HepG2 (cell line): ENCODE results near the gene ARPC3. TPM values are rescaled to one million over a fixed set of nuclear protein-coding genes. Genes with fewer than 3 reads are reported as not detected.

Experiments
- ARHGAP35 ChIP-seq: sonication (generic); formaldehyde crosslinking; IDR thresholded peaks from 2 replicates; pipeline ENCODE4 v1.9.0; 2022; ENCODE audit warnings: mild to moderate bottlenecking, inconsistent platforms, moderate library complexity, missing genetic modification reagents, borderline replicate concordance
- FOSL2 ChIP-seq: sonication (generic); formaldehyde crosslinking; IDR thresholded peaks from 2 replicates; pipeline ENCODE4 v1.4.0; 2020; ENCODE audit warnings: missing genetic modification reagents
- HIVEP1 ChIP-seq: sonication (generic); formaldehyde crosslinking; IDR thresholded peaks from 2 replicates; pipeline ENCODE4 v1.4.0; 2020; ENCODE audit warnings: mild to moderate bottlenecking, missing genetic modification reagents
- HOXA5 ChIP-seq: sonication (generic); formaldehyde crosslinking; IDR thresholded peaks from 2 replicates; pipeline ENCODE4 v1.4.0; 2020; ENCODE audit warnings: missing genetic modification reagents
- ISL2 ChIP-seq: sonication (generic); formaldehyde crosslinking; IDR thresholded peaks from 2 replicates; pipeline ENCODE4 v1.5.0; 2020; ENCODE audit warnings: missing genetic modification reagents
- KAT2B ChIP-seq: fragments of 150-350 bp; IDR thresholded peaks from 2 replicates; pipeline ENCODE4 v1.6.1; 2014; ENCODE audit warnings: low read depth, low read length, borderline replicate concordance
- KAT8 ChIP-seq: IDR thresholded peaks from 2 replicates; pipeline ENCODE4 v1.6.1; 2016; ENCODE audit warnings: missing genetic modification reagents, missing compliant biosample characterization
- MLX ChIP-seq: IDR thresholded peaks from 2 replicates; pipeline ENCODE4 v1.6.1; 2016
- NCOR1 ChIP-seq: fragments of 200-600 bp; sonication (generic); IDR thresholded peaks from 2 replicates; pipeline ENCODE4 v1.7.0; 2017; ENCODE audit warnings: antibody characterized with exemption, low read length, borderline replicate concordance
- PHF8 ChIP-seq: sonication (generic); formaldehyde crosslinking; IDR thresholded peaks from 2 replicates; pipeline ENCODE4 v1.5.0; 2020; ENCODE audit warnings: missing genetic modification reagents
- PRMT3 ChIP-seq: sonication (generic); formaldehyde crosslinking; IDR thresholded peaks from 2 replicates; pipeline ENCODE4 v1.8.1; 2022; ENCODE audit warnings: low read depth, mild to moderate bottlenecking, moderate library complexity, missing genetic modification reagents, borderline replicate concordance
- SALL1 ChIP-seq: sonication (generic); formaldehyde crosslinking; IDR thresholded peaks from 2 replicates; pipeline ENCODE4 v1.8.0; 2022; ENCODE audit warnings: mild to moderate bottlenecking, missing genetic modification reagents
- ZBTB37 ChIP-seq: sonication (generic); formaldehyde crosslinking; IDR thresholded peaks from 2 replicates; pipeline ENCODE4 v1.4.0; 2020; ENCODE audit warnings: mild to moderate bottlenecking, missing genetic modification reagents
- ZBTB42 ChIP-seq: sonication (generic); formaldehyde crosslinking; IDR thresholded peaks from 2 replicates; pipeline ENCODE4 v1.5.0; 2020; ENCODE audit warnings: mild to moderate bottlenecking, missing genetic modification reagents
- ZEB1 ChIP-seq: IDR thresholded peaks from 2 replicates; pipeline ENCODE4 v1.6.1; 2012; ENCODE audit warnings: mild to moderate bottlenecking, low read depth, inconsistent platforms; ENCODE audit not compliant: insufficient replicate concordance
- ZNF160 ChIP-seq: sonication (generic); formaldehyde crosslinking; IDR thresholded peaks from 2 replicates; pipeline ENCODE4 v1.8.0; 2022; ENCODE audit warnings: mild to moderate bottlenecking, inconsistent platforms, missing genetic modification reagents
- ZNF33A ChIP-seq: sonication (generic); formaldehyde crosslinking; IDR thresholded peaks from 2 replicates; pipeline ENCODE4 v1.5.1; 2020; ENCODE audit warnings: missing genetic modification reagents, mild to moderate bottlenecking, moderate library complexity, borderline replicate concordance
- ZNF513 ChIP-seq: sonication (generic); formaldehyde crosslinking; conservative IDR thresholded peaks from 2 replicates; pipeline ENCODE4 v1.5.0; 2020; ENCODE audit warnings: missing genetic modification reagents
- ZNF629 ChIP-seq: sonication (generic); formaldehyde crosslinking; conservative IDR thresholded peaks from 2 replicates; pipeline ENCODE4 v1.5.0; 2020; ENCODE audit warnings: missing genetic modification reagents
- ZNF710 ChIP-seq: sonication (generic); formaldehyde crosslinking; IDR thresholded peaks from 2 replicates; pipeline ENCODE4 v1.5.0; 2020; ENCODE audit warnings: mild to moderate bottlenecking, missing genetic modification reagents, borderline replicate concordance
- ZNF740 ChIP-seq: sonication (generic); formaldehyde crosslinking; IDR thresholded peaks from 2 replicates; pipeline ENCODE4 v1.4.0; 2020; ENCODE audit warnings: missing genetic modification reagents
- ZNF878 ChIP-seq: sonication (generic); formaldehyde crosslinking; IDR thresholded peaks from 2 replicates; pipeline ENCODE4 v1.8.1; 2023; ENCODE audit warnings: mild to moderate bottlenecking, missing genetic modification reagents, moderate library complexity
- ZSCAN12 ChIP-seq: sonication (generic); formaldehyde crosslinking; IDR thresholded peaks from 2 replicates; pipeline ENCODE4 v1.9.0; 2021; ENCODE audit warnings: mild to moderate bottlenecking, missing genetic modification reagents
- ZSCAN21 ChIP-seq: sonication (generic); formaldehyde crosslinking; IDR thresholded peaks from 2 replicates; pipeline ENCODE4 v1.8.0; 2022; ENCODE audit warnings: mild to moderate bottlenecking, missing genetic modification reagents, moderate library complexity, borderline replicate concordance
- polyA plus RNA-seq, 8 experiments: library from polyadenylated mRNA; depleted of rRNA in 3 of 8; stranded (reverse) in 7 of 8; unstranded in 1 of 8; fragments of >200 nt; fragmentation: Illumina TruSeq in 4 of 8; extraction: Trizol in 4 of 8; gene quantifications; 2 replicates each; pipeline versions ENCODE4 v1.2.1 to v1.2.3, GENCODE V29; 2011 to 2016; ENCODE audit warnings: low read depth in 4 of 8, missing spikeins in 1 of 8, mixed read lengths in 1 of 8; ENCODE audit not compliant: insufficient read depth in 1 of 8
- total RNA-seq, 5 experiments: library from RNA; depleted of rRNA; stranded (reverse); fragments of >200 nt; fragmentation: Illumina TruSeq; extraction: Trizol; gene quantifications; 2 replicates each; pipeline ENCODE4 v1.2.3, GENCODE V29; 2016; ENCODE audit warnings: low read depth in 1 of 5

The ARPC3 gene
- total and polyA plus RNA-seq, 2 of the 13 experiments (the other 11 are each of a cell fraction or from before 2014, with no cell fraction given), result 32.7 to 234 TPM

- TF ChIP-seq SALL1 (CRISPR knock-in tag) (peak; percentile 73; the same call in 1 of the 2 replicates), ZNF629 (CRISPR knock-in tag) (no peak), KAT8 (CRISPR knock-in tag) (peak; percentile 89), ZSCAN21 (peak; percentile 49), ZNF513 (CRISPR knock-in tag) (no peak), ISL2 (CRISPR knock-in tag) (peak; percentile 77; the same call in 1 of the 2 replicates), MLX (no peak; the same call in none of the 2 replicates), HIVEP1 (CRISPR knock-in tag) (peak; percentile 27; the same call in 1 of the 2 replicates), HOXA5 (CRISPR knock-in tag) (peak; percentile 11; the same call in 1 of the 2 replicates), ZNF710 (0 out of 2 replicates have a peak, but pooled peaks have one; percentile 60), FOSL2 (CRISPR knock-in tag) (peak; percentile 39), KAT2B (no peak), ZBTB37 (CRISPR knock-in tag) (no peak), ZSCAN12 (no peak), ZNF878 (CRISPR knock-in tag) (no peak; the same call in 1 of the 2 replicates), PRMT3 (no peak), PHF8 (CRISPR knock-in tag) (peak; percentile 72), ARHGAP35 (CRISPR knock-in tag) (peak; percentile 19; the same call in 1 of the 2 replicates), ZNF160 (CRISPR knock-in tag) (0 out of 2 replicates have a peak, but pooled peaks have one; percentile 48), ZNF740 (CRISPR knock-in tag) (no peak), ZEB1 (peak; percentile 24), NCOR1 (peak; percentile 26; the same call in 1 of the 2 replicates), ZBTB42 (CRISPR knock-in tag) (no peak), ZNF33A (peak; percentile 66; the same call in 1 of the 2 replicates)
Measured at GRCh38 chr12:110468214-110469048, 18.3 kb upstream of the ARPC3 start, which contains the start of the genes FAM216A and GPN3 (continued).
